WTC11 (cell line): ENCODE data around the gene DTNBP1. TPM values are rescaled to one million over a fixed set of nuclear protein-coding genes. Genes with fewer than 3 reads are reported as not detected.
A peak's percentile ranks its signal among the peaks of the same experiment; 100 is the strongest.

Source experiments
- ATAC-seq: fragments of 200-7000 bp; cut with Tn5 transposase; 2 replicates; pipeline ENCODE4 v1.10.0; 2021; ENCODE audit warnings: mild to moderate bottlenecking, moderate library complexity
- CTCF ChIA-PET: fragments of 300-600 bp; sonication (Branson Sonifier 250); formaldehyde crosslinking; loops from one replicate; lab custom pipeline; 2021; ENCODE audit warnings: antibody characterized with exemption; lab: Charles Lee
- POLR2A ChIA-PET: fragments of 350-600 bp; sonication (Branson Sonifier 250); formaldehyde crosslinking; loops from one replicate; lab custom pipeline; 2021; ENCODE audit warnings: antibody characterized with exemption; lab: Charles Lee
- DNase-seq: peaks from one replicate; pipeline ENCODE4 v3.0.0; 2021; ENCODE audit warnings: low spot score
- H3K27ac Mint-ChIP-seq: 2 replicates; pipeline ENCODE4 v1.8.0; 2021; ENCODE audit warnings: mixed read lengths
- H3K27me3 Mint-ChIP-seq: 2 replicates; pipeline ENCODE4 v1.8.0; 2021; ENCODE audit warnings: low read depth, mild to moderate bottlenecking, moderate library complexity, mixed read lengths
- H3K36me3 Mint-ChIP-seq: 2 replicates; pipeline ENCODE4 v1.8.0; 2021; ENCODE audit warnings: mixed read lengths
- H3K4me1 Mint-ChIP-seq: 2 replicates; pipeline ENCODE4 v1.8.0; 2022; ENCODE audit warnings: mixed read lengths
- H3K4me3 Mint-ChIP-seq: 2 replicates; pipeline ENCODE4 v1.8.0; 2021; ENCODE audit warnings: mild to moderate bottlenecking, moderate library complexity, mixed read lengths
- H3K9me3 Mint-ChIP-seq: 2 replicates; pipeline ENCODE4 v1.8.0; 2021; ENCODE audit warnings: mixed read lengths
- ARID4B ChIP-seq: sonication (generic); formaldehyde crosslinking; IDR thresholded peaks from 2 replicates; pipeline ENCODE4 v1.8.0; 2023; ENCODE audit warnings: missing genetic modification reagents, mild to moderate bottlenecking, borderline replicate concordance
- CDX4 ChIP-seq: fragments of 250-450 bp; sonication (Bioruptor Pico); IDR thresholded peaks from 2 replicates; pipeline ENCODE4 v1.9.0; 2021; ENCODE audit warnings: moderate library complexity, mild to moderate bottlenecking, inconsistent platforms, borderline replicate concordance
- ELF4 ChIP-seq: sonication (generic); formaldehyde crosslinking; IDR thresholded peaks from 2 replicates; pipeline ENCODE4 v1.8.1; 2022; ENCODE audit warnings: low read depth, mild to moderate bottlenecking, moderate library complexity, missing genetic modification reagents
- EMX1 ChIP-seq: fragments of 250-450 bp; sonication (Bioruptor Pico); IDR thresholded peaks from 2 replicates; pipeline ENCODE4 v1.8.0; 2021; ENCODE audit warnings: mild to moderate bottlenecking
- GABPB1 ChIP-seq: sonication (generic); formaldehyde crosslinking; IDR thresholded peaks from 2 replicates; pipeline ENCODE4 v1.8.1; 2023; ENCODE audit warnings: mild to moderate bottlenecking, missing genetic modification reagents
- HMGXB4 ChIP-seq: sonication (generic); formaldehyde crosslinking; IDR thresholded peaks from 2 replicates; pipeline ENCODE4 v1.8.1; 2023; ENCODE audit warnings: mild to moderate bottlenecking, moderate library complexity, missing genetic modification reagents
- JAZF1 ChIP-seq: fragments of 250-450 bp; sonication (Bioruptor Pico); IDR thresholded peaks from 2 replicates; pipeline ENCODE4 v1.9.0; 2021; ENCODE audit warnings: moderate library complexity, mild to moderate bottlenecking, inconsistent platforms
- JUN ChIP-seq: sonication (generic); formaldehyde crosslinking; IDR thresholded peaks from 2 replicates; pipeline ENCODE4 v1.8.0; 2023; ENCODE audit warnings: mild to moderate bottlenecking, missing genetic modification reagents
- KAT7 ChIP-seq: sonication (generic); formaldehyde crosslinking; IDR thresholded peaks from 2 replicates; pipeline ENCODE4 v1.8.1; 2023; ENCODE audit warnings: missing genetic modification reagents, mild to moderate bottlenecking, borderline replicate concordance
- NFATC4 ChIP-seq: fragments of 250-450 bp; sonication (Bioruptor Pico); IDR thresholded peaks from 2 replicates; pipeline ENCODE4 v1.9.0; 2021; ENCODE audit warnings: mild to moderate bottlenecking
- NFYB ChIP-seq: sonication (generic); formaldehyde crosslinking; conservative IDR thresholded peaks from 2 replicates; pipeline ENCODE4 v1.8.0; 2022; ENCODE audit warnings: low read depth, missing genetic modification reagents
- OVOL2 ChIP-seq: fragments of 250-450 bp; sonication (Bioruptor Pico); IDR thresholded peaks from 2 replicates; pipeline ENCODE4 v1.9.0; 2021; ENCODE audit warnings: mild to moderate bottlenecking, borderline replicate concordance
- PREB ChIP-seq: sonication (generic); formaldehyde crosslinking; IDR thresholded peaks from 2 replicates; pipeline ENCODE4 v1.8.1; 2022; ENCODE audit warnings: mild to moderate bottlenecking, missing genetic modification reagents, moderate library complexity, borderline replicate concordance
- PRRX2 ChIP-seq: fragments of 250-450 bp; sonication (Bioruptor Pico); IDR thresholded peaks from 2 replicates; pipeline ENCODE4 v1.8.0; 2021; ENCODE audit warnings: mild to moderate bottlenecking
- SMAD3 ChIP-seq: sonication (generic); formaldehyde crosslinking; IDR thresholded peaks from 2 replicates; pipeline ENCODE4 v1.8.0; 2022; ENCODE audit warnings: missing genetic modification reagents, mild to moderate bottlenecking, borderline replicate concordance
- SMAD4 ChIP-seq: sonication (generic); formaldehyde crosslinking; IDR thresholded peaks from 2 replicates; pipeline ENCODE4 v1.8.0; 2022; ENCODE audit warnings: mild to moderate bottlenecking, missing genetic modification reagents
- ZBTB21 ChIP-seq: sonication (generic); formaldehyde crosslinking; IDR thresholded peaks from 2 replicates; pipeline ENCODE4 v1.8.1; 2023; ENCODE audit warnings: mild to moderate bottlenecking, missing genetic modification reagents, borderline replicate concordance
- ZNF416 ChIP-seq: fragments of 250-450 bp; sonication (Bioruptor Pico); IDR thresholded peaks from 2 replicates; pipeline ENCODE4 v1.9.0; 2021; ENCODE audit warnings: mild to moderate bottlenecking, inconsistent platforms
- total RNA-seq: library from RNA; stranded (reverse); gene quantifications from 3 replicates; pipeline ENCODE4 v1.2.3, GENCODE V29; 2021
- TF ChIP-seq, protein P1 (sequence below): sonication (generic); formaldehyde crosslinking; IDR thresholded peaks from 2 replicates; pipeline ENCODE4 v1.8.1; 2023; ENCODE audit warnings: mild to moderate bottlenecking, missing genetic modification reagents, moderate library complexity
- TF ChIP-seq, protein P2 (sequence below): sonication (generic); formaldehyde crosslinking; IDR thresholded peaks from 2 replicates; pipeline ENCODE4 v1.8.1; 2023; ENCODE audit warnings: mild to moderate bottlenecking, missing genetic modification reagents

DTNBP1 gene
- total RNA-seq, 1 experiment from 2014 or later: 15.1 TPM

DNA sequence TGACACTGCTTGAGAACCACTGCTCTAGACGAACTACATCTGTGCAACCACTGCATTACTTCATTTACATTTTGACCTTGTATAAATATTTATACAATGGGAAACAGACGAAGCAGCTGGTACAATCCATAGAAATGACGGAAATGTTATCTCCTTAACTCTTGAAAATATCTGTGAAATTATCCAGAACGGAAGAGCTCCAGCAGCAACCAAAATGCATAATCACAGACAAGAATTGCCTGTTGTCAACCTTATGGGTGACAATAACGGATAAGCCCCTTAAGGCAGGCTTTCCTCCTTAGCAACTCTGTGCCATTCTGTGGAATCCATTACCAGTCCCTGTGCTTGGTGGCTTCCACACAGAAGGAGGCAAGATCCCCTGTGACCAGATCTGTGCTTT, 115.4 kb downstream of the DTNBP1 start:
- H3K9me3 Mint-ChIP-seq: peaks cover 14% of the 10 kb centered on the region
- H3K27ac Mint-ChIP-seq: no peak overlapping the region
- TF ChIP-seq, protein P1, sequence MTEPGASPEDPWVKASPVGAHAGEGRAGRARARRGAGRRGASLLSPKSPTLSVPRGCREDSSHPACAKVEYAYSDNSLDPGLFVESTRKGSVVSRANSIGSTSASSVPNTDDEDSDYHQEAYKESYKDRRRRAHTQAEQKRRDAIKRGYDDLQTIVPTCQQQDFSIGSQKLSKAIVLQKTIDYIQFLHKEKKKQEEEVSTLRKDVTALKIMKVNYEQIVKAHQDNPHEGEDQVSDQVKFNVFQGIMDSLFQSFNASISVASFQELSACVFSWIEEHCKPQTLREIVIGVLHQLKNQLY: no peak
- no peak for TF ChIP-seq JUN (CRISPR knock-in tag)
- TF ChIP-seq SMAD4: no peak
- no peak for TF ChIP-seq CDX4 (CRISPR knock-in tag)
- no peak for TF ChIP-seq ARID4B (CRISPR knock-in tag)
- no peak for TF ChIP-seq PREB (CRISPR knock-in tag)
- TF ChIP-seq ZNF416 (CRISPR knock-in tag): no peak
- TF ChIP-seq PRRX2 (CRISPR knock-in tag): no peak
- TF ChIP-seq ZBTB21: no peak
- TF ChIP-seq, protein P2, sequence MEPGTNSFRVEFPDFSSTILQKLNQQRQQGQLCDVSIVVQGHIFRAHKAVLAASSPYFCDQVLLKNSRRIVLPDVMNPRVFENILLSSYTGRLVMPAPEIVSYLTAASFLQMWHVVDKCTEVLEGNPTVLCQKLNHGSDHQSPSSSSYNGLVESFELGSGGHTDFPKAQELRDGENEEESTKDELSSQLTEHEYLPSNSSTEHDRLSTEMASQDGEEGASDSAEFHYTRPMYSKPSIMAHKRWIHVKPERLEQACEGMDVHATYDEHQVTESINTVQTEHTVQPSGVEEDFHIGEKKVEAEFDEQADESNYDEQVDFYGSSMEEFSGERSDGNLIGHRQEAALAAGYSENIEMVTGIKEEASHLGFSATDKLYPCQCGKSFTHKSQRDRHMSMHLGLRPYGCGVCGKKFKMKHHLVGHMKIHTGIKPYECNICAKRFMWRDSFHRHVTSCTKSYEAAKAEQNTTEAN (CRISPR knock-in tag): no peak
- TF ChIP-seq OVOL2 (CRISPR knock-in tag): no peak
- TF ChIP-seq NFYB: no peak
- no peak for TF ChIP-seq NFATC4 (CRISPR knock-in tag)
- H3K36me3 Mint-ChIP-seq: peaks cover 6% of the 10 kb centered on the region; the same call in 1 of the 2 replicates
- DNase-seq: no peak
- no peaks in the 10 kb centered on the region; the same call in 1 of the 2 replicates for H3K27me3 Mint-ChIP-seq
- CTCF ChIA-PET: no interaction called here
- H3K4me3 Mint-ChIP-seq: no peak overlapping the region
- POLR2A ChIA-PET: no interaction called here
- peaks cover 50% of the 10 kb centered on the region for H3K4me1 Mint-ChIP-seq
- ATAC-seq: no peak

GRCh38 chr6:15546591-15546990, 116.2 kb downstream of the DTNBP1 start:
- no peak overlapping the region for H3K4me3 Mint-ChIP-seq
- peaks cover 6% of the 10 kb centered on the region; the same call in 1 of the 2 replicates for H3K36me3 Mint-ChIP-seq
- ChIA-PET POLR2A (no interaction called here), CTCF (interaction anchor here (0.7 kb wide), 1 partner anchor 11 kb away, joined by 4 read pairs; no protein-coding TSS in a partner anchor)
- H3K4me1 Mint-ChIP-seq: peaks cover 43% of the 10 kb centered on the region
- peak overlapping the region; percentile 15; the same call in 1 of the 2 replicates for H3K27ac Mint-ChIP-seq
- H3K27me3 Mint-ChIP-seq: no peaks in the 10 kb centered on the region; the same call in 1 of the 2 replicates
- ATAC-seq: 0 out of 2 replicates have a peak, but pooled peaks have one; percentile 36
- peaks cover 14% of the 10 kb centered on the region for H3K9me3 Mint-ChIP-seq
- no peak for DNase-seq
- TF ChIP-seq KAT7 (CRISPR knock-in tag): no peak
- no peak for TF ChIP-seq GABPB1 (CRISPR knock-in tag)
- no peak for TF ChIP-seq JAZF1 (CRISPR knock-in tag)
- no peak for TF ChIP-seq CDX4 (CRISPR knock-in tag)
- TF ChIP-seq ELF4: no peak
- TF ChIP-seq PREB (CRISPR knock-in tag): no peak
- no peak for TF ChIP-seq EMX1 (CRISPR knock-in tag)
- no peak for TF ChIP-seq HMGXB4 (CRISPR knock-in tag)
- no peak for TF ChIP-seq SMAD3 (CRISPR knock-in tag)
